ENCODE measurements around the gene LMO1. TPM values are rescaled to one million over a fixed set of nuclear protein-coding genes. Genes with fewer than 3 reads are reported as not detected.

LMO1 gene
- total RNA-seq, result not detected in 2 replicates

GRCh38 chr11:8263769-8264410 is at the start of gene LMO1:
TSS of gene LMO1 (minus strand) at chr11:8263878. CDS start at chr11:8263362, 516 bp downstream.

Other genes starting within 250 kb of the LMO1 start
- 0.57 and 0.88 TPM in 2 replicates for gene TUB, start 182.7 kb downstream of the LMO1 start, total RNA-seq
- gene RIC3, start 94.9 kb downstream of the LMO1 start, total RNA-seq, result not detected in 2 replicates

Measured in placental pericyte (primary cell).